ENCODE data around the gene FOXP1. TPM values are rescaled to one million over a fixed set of nuclear protein-coding genes. Genes with fewer than 3 reads are reported as not detected.

Gene FOXP1
- total and polyA plus RNA-seq, 2 donors (not counting 1 experiment from before 2014, with no cell fraction given) = 70.3 to 101 TPM

DNA sequence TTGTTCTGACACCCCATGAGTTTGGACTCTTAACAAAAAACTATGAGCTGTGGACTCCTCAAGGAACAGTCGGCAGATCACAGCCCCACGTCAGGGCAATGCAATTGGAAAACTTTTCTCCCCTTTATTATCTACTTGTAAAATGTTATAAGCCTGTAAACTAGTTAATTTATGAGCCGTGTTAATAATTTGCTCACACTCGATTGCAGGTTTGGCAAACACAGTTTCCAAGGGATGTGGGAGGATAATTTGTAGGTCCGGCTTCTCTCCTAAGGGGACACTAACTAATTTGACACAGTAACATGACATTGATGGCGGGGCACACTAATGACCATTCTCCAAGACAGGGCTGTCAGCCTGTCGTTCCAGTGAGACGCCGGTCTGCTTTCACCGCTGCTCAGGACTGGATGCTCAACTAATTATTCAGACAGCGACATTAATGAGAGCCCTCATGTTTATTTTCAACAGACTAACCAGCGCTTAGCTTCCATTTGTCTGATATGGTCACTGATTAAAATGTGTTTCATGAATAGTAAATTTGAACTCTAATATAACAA, 222.1 kb downstream of the FOXP1 start:
- TF ChIP-seq, protein P1, sequence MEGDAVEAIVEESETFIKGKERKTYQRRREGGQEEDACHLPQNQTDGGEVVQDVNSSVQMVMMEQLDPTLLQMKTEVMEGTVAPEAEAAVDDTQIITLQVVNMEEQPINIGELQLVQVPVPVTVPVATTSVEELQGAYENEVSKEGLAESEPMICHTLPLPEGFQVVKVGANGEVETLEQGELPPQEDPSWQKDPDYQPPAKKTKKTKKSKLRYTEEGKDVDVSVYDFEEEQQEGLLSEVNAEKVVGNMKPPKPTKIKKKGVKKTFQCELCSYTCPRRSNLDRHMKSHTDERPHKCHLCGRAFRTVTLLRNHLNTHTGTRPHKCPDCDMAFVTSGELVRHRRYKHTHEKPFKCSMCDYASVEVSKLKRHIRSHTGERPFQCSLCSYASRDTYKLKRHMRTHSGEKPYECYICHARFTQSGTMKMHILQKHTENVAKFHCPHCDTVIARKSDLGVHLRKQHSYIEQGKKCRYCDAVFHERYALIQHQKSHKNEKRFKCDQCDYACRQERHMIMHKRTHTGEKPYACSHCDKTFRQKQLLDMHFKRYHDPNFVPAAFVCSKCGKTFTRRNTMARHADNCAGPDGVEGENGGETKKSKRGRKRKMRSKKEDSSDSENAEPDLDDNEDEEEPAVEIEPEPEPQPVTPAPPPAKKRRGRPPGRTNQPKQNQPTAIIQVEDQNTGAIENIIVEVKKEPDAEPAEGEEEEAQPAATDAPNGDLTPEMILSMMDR (conservative IDR thresholded peaks at IDR 0.05 in 1 of 2, IDR thresholded peaks at IDR 0.05 in 1 of 2; ENCODE audit: low read depth in 1 of 2, low read length in 2 of 2) = no peak
- no peak for TF ChIP-seq EZH2 (IDR thresholded peaks at IDR 0.05; ENCODE audit: low read length, missing control alignments)
- H3K27me3 ChIP-seq (ENCODE audit: control insufficient read depth, insufficient read depth, low read length) = no peaks in the 10 kb centered on the region
- H3K79me2 ChIP-seq (ENCODE audit: control insufficient read depth, insufficient read depth, low read length) = no peaks in the 10 kb centered on the region
- H2AFZ ChIP-seq (ENCODE audit: low read length) = no peak overlapping the region
- H3K9ac ChIP-seq (ENCODE audit: insufficient read depth, low read length) = no peak overlapping the region
- DNase-seq (ENCODE audit: low read depth in 2 of 2) = no peak
- no peaks in the 10 kb centered on the region for H3K9me3 ChIP-seq (ENCODE audit: control insufficient read depth, insufficient read depth, low read depth, low read length)
- no peaks in the 10 kb centered on the region for H4K20me1 ChIP-seq (ENCODE audit: control insufficient read depth, extremely low read depth, insufficient read depth, low read length)
- H3K4me3 ChIP-seq (replicated peaks in 1 of 4; ENCODE audit: control extremely low read depth in 1 of 4, insufficient read depth in 1 of 4, low read depth in 3 of 4, low read length in 4 of 4) = no peak overlapping the region
- no peaks in the 10 kb centered on the region for H3K4me1 ChIP-seq (ENCODE audit: control insufficient read depth, extremely low read depth, insufficient read depth, low read length)
- no peaks in the 10 kb centered on the region for H3K36me3 ChIP-seq (ENCODE audit: control insufficient read depth, insufficient read depth, low read length)
- H3K4me2 ChIP-seq (ENCODE audit: extremely low read depth, insufficient read depth, low read length) = no peak overlapping the region
- no peak overlapping the region for H3K27ac ChIP-seq (ENCODE audit: insufficient read depth, low read length)

DNA sequence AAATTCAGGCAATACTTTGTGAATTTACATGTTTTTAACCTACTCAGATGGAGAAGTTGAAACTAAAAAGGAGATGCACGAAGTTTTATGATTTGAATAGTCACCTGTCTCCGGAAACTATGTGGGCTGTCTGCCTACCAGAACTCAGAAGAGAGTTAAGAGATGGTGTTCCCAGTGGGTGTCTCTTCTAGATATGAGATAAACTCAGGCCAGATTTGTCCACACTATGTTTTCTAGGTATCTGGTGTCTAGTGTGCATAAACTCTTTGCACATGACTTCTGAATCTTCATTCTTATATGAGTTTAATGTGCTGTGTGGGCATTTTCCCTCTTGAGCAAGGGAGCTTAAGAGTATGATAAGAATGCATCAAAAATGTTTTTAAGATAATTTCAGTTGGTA, 222.8 kb downstream of the FOXP1 start:
- Histone ChIP-seq H4K20me1 (ENCODE audit: control insufficient read depth, extremely low read depth, insufficient read depth, low read length) (no peaks in the 10 kb centered on the region), H2AFZ (ENCODE audit: low read length) (no peak overlapping the region), H3K27ac (ENCODE audit: insufficient read depth, low read length) (no peak overlapping the region), H3K36me3 (ENCODE audit: control insufficient read depth, insufficient read depth, low read length) (no peaks in the 10 kb centered on the region), H3K79me2 (ENCODE audit: control insufficient read depth, insufficient read depth, low read length) (no peaks in the 10 kb centered on the region), H3K9me3 (ENCODE audit: control insufficient read depth, insufficient read depth, low read depth, low read length) (no peaks in the 10 kb centered on the region), H3K27me3 (ENCODE audit: control insufficient read depth, insufficient read depth, low read length) (no peaks in the 10 kb centered on the region), H3K4me3 (replicated peaks in 1 of 4; ENCODE audit: control extremely low read depth in 1 of 4, insufficient read depth in 1 of 4, low read depth in 3 of 4, low read length in 4 of 4) (no peak overlapping the region), H3K4me2 (ENCODE audit: extremely low read depth, insufficient read depth, low read length) (no peak overlapping the region), H3K4me1 (ENCODE audit: control insufficient read depth, extremely low read depth, insufficient read depth, low read length) (no peaks in the 10 kb centered on the region), H3K9ac (ENCODE audit: insufficient read depth, low read length) (no peak overlapping the region)
- TF ChIP-seq, protein P1 (conservative IDR thresholded peaks at IDR 0.05 in 1 of 2, IDR thresholded peaks at IDR 0.05 in 1 of 2; ENCODE audit: low read depth in 1 of 2, low read length in 2 of 2) = no peak
- no peak for TF ChIP-seq EZH2 (IDR thresholded peaks at IDR 0.05; ENCODE audit: low read length, missing control alignments)
- no peak for DNase-seq (ENCODE audit: low read depth in 2 of 2)

DNA sequence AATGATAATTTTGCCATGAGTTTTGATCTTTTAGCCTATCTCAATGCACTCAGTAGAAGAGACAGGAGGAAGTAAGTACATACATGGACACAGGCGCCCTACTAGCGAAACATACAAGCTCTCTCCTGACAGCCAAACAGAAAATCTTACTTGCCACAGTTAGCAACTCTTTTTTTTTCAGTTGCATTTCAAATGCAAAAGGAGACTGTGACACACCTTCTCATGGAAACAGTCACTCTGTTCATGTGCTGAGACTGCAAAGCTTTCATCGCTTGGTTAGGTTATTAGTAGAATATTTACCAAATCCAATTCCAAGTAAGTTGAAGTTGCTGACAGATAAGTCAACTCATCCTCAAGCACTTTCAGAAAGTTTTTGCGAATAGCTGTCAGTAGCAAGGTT, 223.3 kb downstream of the FOXP1 start:
- Histone ChIP-seq H3K4me2 (ENCODE audit: extremely low read depth, insufficient read depth, low read length) (no peak overlapping the region), H3K9me3 (ENCODE audit: control insufficient read depth, insufficient read depth, low read depth, low read length) (no peaks in the 10 kb centered on the region), H3K27me3 (ENCODE audit: control insufficient read depth, insufficient read depth, low read length) (no peaks in the 10 kb centered on the region), H3K9ac (ENCODE audit: insufficient read depth, low read length) (no peak overlapping the region), H4K20me1 (ENCODE audit: control insufficient read depth, extremely low read depth, insufficient read depth, low read length) (no peaks in the 10 kb centered on the region), H3K4me1 (ENCODE audit: control insufficient read depth, extremely low read depth, insufficient read depth, low read length) (no peaks in the 10 kb centered on the region), H3K36me3 (ENCODE audit: control insufficient read depth, insufficient read depth, low read length) (no peaks in the 10 kb centered on the region), H3K79me2 (ENCODE audit: control insufficient read depth, insufficient read depth, low read length) (no peaks in the 10 kb centered on the region), H3K27ac (ENCODE audit: insufficient read depth, low read length) (no peak overlapping the region), H3K4me3 (replicated peaks in 1 of 4; ENCODE audit: control extremely low read depth in 1 of 4, insufficient read depth in 1 of 4, low read depth in 3 of 4, low read length in 4 of 4) (no peak overlapping the region), H2AFZ (ENCODE audit: low read length) (no peak overlapping the region)
- TF ChIP-seq, protein P1 (conservative IDR thresholded peaks at IDR 0.05 in 1 of 2, IDR thresholded peaks at IDR 0.05 in 1 of 2; ENCODE audit: low read depth in 1 of 2, low read length in 2 of 2) = no peak
- TF ChIP-seq EZH2 (IDR thresholded peaks at IDR 0.05; ENCODE audit: low read length, missing control alignments) = no peak
- no peak for DNase-seq (ENCODE audit: low read depth in 2 of 2)

Data from fibroblast of lung (primary cell).